Bronchial epithelial cell (primary cell): ENCODE results near the gene CACNG1. TPM values are rescaled to one million over a fixed set of nuclear protein-coding genes. Genes with fewer than 3 reads are reported as not detected.

ENCODE experiments used
- DNase-seq: peaks from one replicate; pipeline ENCODE4 v3.0.0-alpha.2; 2010; ENCODE audit warnings: low read depth
- FAIRE-seq: peaks from 2 replicates; lab custom pipeline; 2011; peaks lifted over from hg19 to GRCh38; lab: Jason Lieb, UNC
- H3K27me3 ChIP-seq: 2 replicates; pipeline ENCODE4 v1.5.1; 2011; ENCODE audit warnings: low read length; ENCODE audit not compliant: control insufficient read depth, insufficient read depth
- H3K36me3 ChIP-seq: 2 replicates; pipeline ENCODE4 v1.5.1; 2011; ENCODE audit warnings: low read length; ENCODE audit not compliant: control insufficient read depth, insufficient read depth
- H3K4me3 ChIP-seq: 2 replicates; pipeline ENCODE4 v1.5.1; 2011; ENCODE audit warnings: mild to moderate bottlenecking, low read depth, low read length, control low read depth
- CTCF ChIP-seq: IDR thresholded peaks from 2 replicates; pipeline ENCODE4 v1.5.1; 2011; ENCODE audit warnings: mild to moderate bottlenecking, moderate library complexity, low read length, control low read depth, inconsistent platforms; ENCODE audit not compliant: insufficient read depth, severe bottlenecking
- total RNA-seq: library from RNA; depleted of rRNA; stranded (reverse); fragments of >200 nt; gene quantifications from 2 replicates; pipeline ENCODE4 v1.2.1, GENCODE V29; 2014

Gene CACNG1
- total RNA-seq = not detected in 2 replicates

GRCh38 chr17:67044016-67044772, at the start of gene CACNG1:
Gene CACNG1 (plus strand): TSS chr17:67044554. CDS start chr17:67044661, 107 bp downstream.
- Histone ChIP-seq H3K4me3 (no peak within 1 kb of the TSS), H3K27me3 (no peaks in the 10 kb centered on the region), H3K36me3 (no peaks in the 10 kb centered on the region)
- FAIRE-seq = no peak
- no peak for DNase-seq
- no peak for TF ChIP-seq CTCF

GRCh38 chr17:66994930-66995535, 49.3 kb upstream of the CACNG1 start:
- no peaks in the 10 kb centered on the region for H3K27me3 ChIP-seq
- no peak for TF ChIP-seq CTCF
- no peak overlapping the region for H3K4me3 ChIP-seq
- no peak for DNase-seq
- H3K36me3 ChIP-seq = no peaks in the 10 kb centered on the region
- no peak for FAIRE-seq

- no peaks in the 10 kb centered on the region for H3K27me3 ChIP-seq
- no peak for TF ChIP-seq CTCF
- no peaks in the 10 kb centered on the region for H3K36me3 ChIP-seq
- H3K4me3 ChIP-seq = no peak overlapping the region
- FAIRE-seq (no peak), DNase-seq (no peak)
Observed at GRCh38 chr17:66995944-66996343, 48.4 kb upstream of the CACNG1 start.

- Histone ChIP-seq H3K27me3 (no peaks in the 10 kb centered on the region), H3K36me3 (no peaks in the 10 kb centered on the region), H3K4me3 (no peak overlapping the region)
- DNase-seq (no peak), FAIRE-seq (no peak)
- TF ChIP-seq CTCF = no peak
Observed at GRCh38 chr17:66996926-66997325, 47.4 kb upstream of the CACNG1 start.

- Histone ChIP-seq H3K4me3 (no peak overlapping the region), H3K36me3 (no peaks in the 10 kb centered on the region), H3K27me3 (peaks cover 2% of the 10 kb centered on the region)
- FAIRE-seq = no peak
- TF ChIP-seq CTCF = no peak
- DNase-seq = no peak
Observed at GRCh38 chr17:67003231-67003630, 41.1 kb upstream of the CACNG1 start.
